RWPE2 (cell line): ENCODE measurements around the gene LINGO1.

Experiments used
- ATAC-seq: fragments of 200-7000 bp; cut with Tn5 transposase; 3 replicates; pipeline ENCODE4 v1.9.1; 2021; ENCODE audit warnings: low read depth
- DNase-seq: peaks from one replicate; pipeline ENCODE4 v3.0.0-alpha.2; 2020; ENCODE audit warnings: low spot score
- H3K27ac ChIP-seq: fragments of 450-650 bp; 2 replicates; pipeline ENCODE4 v1.5.1; 2017; ENCODE audit warnings: mild to moderate bottlenecking; ENCODE audit not compliant: poor library complexity, severe bottlenecking
- H3K27me3 ChIP-seq: fragments of 250-450 bp; sonication (Bioruptor Pico); 2 replicates; pipeline ENCODE4 v1.5.1; 2021; ENCODE audit warnings: mild to moderate bottlenecking, moderate library complexity; ENCODE audit not compliant: insufficient read depth, poor library complexity, severe bottlenecking
- H3K36me3 ChIP-seq: fragments of 250-450 bp; sonication (Bioruptor Pico); 2 replicates; pipeline ENCODE4 v1.5.1; 2020; ENCODE audit warnings: low read depth, mild to moderate bottlenecking, moderate library complexity
- H3K4me1 ChIP-seq: fragments of 250-450 bp; sonication (Bioruptor Pico); 2 replicates; pipeline ENCODE4 v1.5.1; 2021; ENCODE audit warnings: mild to moderate bottlenecking, moderate library complexity; ENCODE audit not compliant: insufficient read depth, poor library complexity, severe bottlenecking
- H3K4me3 ChIP-seq: fragments of 250-450 bp; sonication (Bioruptor Pico); 2 replicates; pipeline ENCODE4 v1.5.1; 2021; ENCODE audit warnings: mild to moderate bottlenecking, moderate library complexity; ENCODE audit not compliant: severe bottlenecking
- H3K9me3 ChIP-seq: fragments of 250-450 bp; sonication (Bioruptor Pico); 2 replicates; pipeline ENCODE4 v1.5.1; 2021; ENCODE audit warnings: mild to moderate bottlenecking, moderate library complexity; ENCODE audit not compliant: severe bottlenecking
- TF ChIP-seq, protein P1 (sequence below): fragments of 450-650 bp; IDR thresholded peaks from one replicate; pipeline ENCODE4 v1.5.1; 2017; ENCODE audit warnings: mild to moderate bottlenecking, moderate library complexity; ENCODE audit not compliant: poor library complexity, severe bottlenecking

Gene LINGO1

DNA sequence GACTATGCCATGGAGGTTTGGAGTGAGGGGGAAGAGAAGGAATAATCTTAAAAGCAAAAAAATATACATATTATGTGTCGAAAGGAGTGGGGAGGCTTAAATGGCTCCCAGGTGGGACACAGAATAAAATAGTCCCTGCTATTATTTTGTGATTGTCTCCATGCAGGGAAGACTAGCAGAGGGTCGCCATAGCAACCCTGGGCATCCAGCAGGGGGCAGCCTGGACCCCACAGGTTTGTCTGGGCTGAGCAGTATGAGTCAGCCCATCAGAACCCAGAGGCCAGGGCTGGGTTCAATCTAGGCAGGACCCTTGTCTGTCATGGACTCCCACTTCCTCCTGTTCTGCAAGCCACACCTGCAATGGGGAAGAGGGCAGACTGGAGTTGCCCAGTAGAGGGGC, 17.6 kb upstream of the LINGO1 start:
- H3K4me1 ChIP-seq, result no peaks in the 10 kb centered on the region
- no peak for ATAC-seq
- DNase-seq, result no peak
- no peaks in the 10 kb centered on the region for H3K36me3 ChIP-seq
- H3K9me3 ChIP-seq, result no peaks in the 10 kb centered on the region
- no peak overlapping the region for H3K27ac ChIP-seq
- TF ChIP-seq, protein P1, sequence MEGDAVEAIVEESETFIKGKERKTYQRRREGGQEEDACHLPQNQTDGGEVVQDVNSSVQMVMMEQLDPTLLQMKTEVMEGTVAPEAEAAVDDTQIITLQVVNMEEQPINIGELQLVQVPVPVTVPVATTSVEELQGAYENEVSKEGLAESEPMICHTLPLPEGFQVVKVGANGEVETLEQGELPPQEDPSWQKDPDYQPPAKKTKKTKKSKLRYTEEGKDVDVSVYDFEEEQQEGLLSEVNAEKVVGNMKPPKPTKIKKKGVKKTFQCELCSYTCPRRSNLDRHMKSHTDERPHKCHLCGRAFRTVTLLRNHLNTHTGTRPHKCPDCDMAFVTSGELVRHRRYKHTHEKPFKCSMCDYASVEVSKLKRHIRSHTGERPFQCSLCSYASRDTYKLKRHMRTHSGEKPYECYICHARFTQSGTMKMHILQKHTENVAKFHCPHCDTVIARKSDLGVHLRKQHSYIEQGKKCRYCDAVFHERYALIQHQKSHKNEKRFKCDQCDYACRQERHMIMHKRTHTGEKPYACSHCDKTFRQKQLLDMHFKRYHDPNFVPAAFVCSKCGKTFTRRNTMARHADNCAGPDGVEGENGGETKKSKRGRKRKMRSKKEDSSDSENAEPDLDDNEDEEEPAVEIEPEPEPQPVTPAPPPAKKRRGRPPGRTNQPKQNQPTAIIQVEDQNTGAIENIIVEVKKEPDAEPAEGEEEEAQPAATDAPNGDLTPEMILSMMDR, result peak; percentile 19
- H3K27me3 ChIP-seq, result peaks cover 4% of the 10 kb centered on the region
- no peak overlapping the region for H3K4me3 ChIP-seq

DNA sequence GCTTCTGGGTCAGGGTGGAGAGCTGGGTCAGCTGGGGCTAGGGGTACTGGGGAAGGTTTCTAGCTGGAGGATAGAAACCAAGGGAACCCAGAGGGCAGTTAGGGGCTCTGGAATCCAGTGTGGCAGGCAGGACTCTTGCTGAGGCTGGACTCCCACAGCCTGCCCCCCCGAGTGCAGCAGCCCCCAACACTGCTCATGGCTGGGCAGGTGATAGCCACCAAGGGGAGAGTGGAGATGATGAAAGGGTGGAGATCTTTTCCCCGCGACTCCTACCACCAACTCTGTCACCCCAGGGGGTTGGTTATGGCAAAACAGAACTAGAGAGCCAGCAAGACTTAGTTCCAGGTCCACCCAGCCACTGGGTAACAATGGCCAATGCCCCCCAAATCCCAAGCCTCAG, 16.9 kb upstream of the LINGO1 start:
- TF ChIP-seq, protein P1, result no peak
- ATAC-seq, result no peak
- no peaks in the 10 kb centered on the region for H3K9me3 ChIP-seq
- H3K4me3 ChIP-seq, result no peak overlapping the region
- no peak overlapping the region for H3K27ac ChIP-seq
- H3K4me1 ChIP-seq, result no peaks in the 10 kb centered on the region
- no peak for DNase-seq
- H3K36me3 ChIP-seq, result no peaks in the 10 kb centered on the region
- peaks cover 4% of the 10 kb centered on the region for H3K27me3 ChIP-seq

- TF ChIP-seq, protein P1, result no peak
- ATAC-seq (no peak), DNase-seq (no peak)
- H3K9me3 ChIP-seq, result no peaks in the 10 kb centered on the region
- no peak overlapping the region for H3K4me3 ChIP-seq
- no peak overlapping the region for H3K27ac ChIP-seq
- H3K27me3 ChIP-seq, result peaks cover 4% of the 10 kb centered on the region
- no peaks in the 10 kb centered on the region for H3K4me1 ChIP-seq
- H3K36me3 ChIP-seq, result no peaks in the 10 kb centered on the region
Measured at GRCh38 chr15:77649017-77649416, 16.3 kb upstream of the LINGO1 start.

- Histone ChIP-seq H3K4me3 (no peak overlapping the region), H3K27ac (no peak overlapping the region), H3K36me3 (no peaks in the 10 kb centered on the region), H3K27me3 (peaks cover 4% of the 10 kb centered on the region), H3K9me3 (no peaks in the 10 kb centered on the region), H3K4me1 (no peaks in the 10 kb centered on the region)
- TF ChIP-seq, protein P1, result no peak
- ATAC-seq, result no peak
- no peak for DNase-seq
Measured at GRCh38 chr15:77647961-77648360, 15.2 kb upstream of the LINGO1 start.

DNA sequence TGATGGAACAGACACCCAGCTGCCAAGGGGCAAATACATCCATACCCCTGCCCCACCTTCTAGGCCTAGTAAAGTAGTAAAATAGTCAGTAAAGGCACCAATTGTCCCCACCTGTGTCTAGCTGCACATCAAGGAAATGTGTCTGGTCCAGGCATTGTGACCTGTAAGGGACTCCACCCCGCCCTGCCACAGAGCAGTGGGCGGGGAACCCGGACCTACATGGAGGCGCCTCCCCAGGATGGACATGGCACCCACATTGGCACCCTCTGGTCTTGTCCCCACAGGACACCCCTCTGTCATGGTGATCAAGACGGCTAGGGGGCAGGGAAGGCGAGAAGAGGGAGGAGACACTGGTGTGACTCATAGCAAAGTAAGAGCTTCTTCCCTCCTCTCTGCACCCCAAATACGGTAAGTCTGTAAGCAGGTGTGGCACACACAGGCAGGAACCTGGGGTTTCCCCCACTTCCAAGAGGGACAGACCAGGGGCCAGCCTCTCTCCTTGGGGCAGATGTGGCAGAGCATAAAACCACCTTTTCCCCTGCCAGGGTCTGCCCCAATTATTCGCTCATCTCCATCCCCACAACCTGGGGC, 13.5 kb upstream of the LINGO1 start:
- H3K9me3 ChIP-seq, result no peaks in the 10 kb centered on the region
- H3K4me1 ChIP-seq, result no peaks in the 10 kb centered on the region
- no peak overlapping the region for H3K27ac ChIP-seq
- TF ChIP-seq, protein P1, result no peak
- ATAC-seq (peak; percentile 39; the same call in 2 of the 3 replicates), DNase-seq (no peak)
- H3K36me3 ChIP-seq, result no peaks in the 10 kb centered on the region
- peaks cover 3% of the 10 kb centered on the region for H3K27me3 ChIP-seq
- no peak overlapping the region for H3K4me3 ChIP-seq
